Upper lobe of right lung (tissue), 1 donor: ENCODE data around the gene NCAPD3. TPM values are rescaled to one million over a fixed set of nuclear protein-coding genes. Genes with fewer than 3 reads are reported as not detected.

Experiments used
- ATAC-seq: fragments of 200-7000 bp; cut with Tn5 transposase; one replicate; pipeline ENCODE4 v1.9.1; 2020; ENCODE audit warnings: mild to moderate bottlenecking, moderate library complexity
- DNase-seq: peaks from one replicate; pipeline ENCODE4 v3.0.0-alpha.2; 2020
- H3K27ac ChIP-seq: fragments of 200-600 bp; one replicate; pipeline ENCODE4 v1.8.0; 2022
- H3K27me3 ChIP-seq: fragments of 200-600 bp; one replicate; pipeline ENCODE4 v1.8.0; 2022; ENCODE audit warnings: mild to moderate bottlenecking
- H3K36me3 ChIP-seq: fragments of 200-600 bp; one replicate; pipeline ENCODE4 v1.8.0; 2022
- H3K4me1 ChIP-seq: fragments of 200-600 bp; one replicate; pipeline ENCODE4 v1.8.0; 2022
- H3K4me3 ChIP-seq: fragments of 200-600 bp; one replicate; pipeline ENCODE4 v1.8.0; 2022; ENCODE audit warnings: mild to moderate bottlenecking
- H3K9me3 ChIP-seq: fragments of 200-600 bp; one replicate; pipeline ENCODE4 v1.8.0; 2022
- intact Hi-C: fragments of 100-400 bp; cut with DNase I; formaldehyde crosslinking; loops from one replicate; pipeline ENCODE4 v1.11.0; 2022
- total RNA-seq: library from RNA; stranded (reverse); fragmentation: NEBNext Ultra II Directional; extraction: Animal tissue kit (Norgen Biotek cat#: 25700); gene quantifications from one replicate; pipeline ENCODE4 v1.2.1, GENCODE V29; 2021
- TF ChIP-seq, protein P1 (sequence below): fragments of 200-600 bp; IDR thresholded peaks from one replicate; pipeline ENCODE4 v1.8.0; 2022; ENCODE audit warnings: antibody characterized with exemption
- donor health status: DM: no; HTN: yes; CAD: no; lungs with severe emphysema.

The NCAPD3 gene
- total RNA-seq, 1 donor from 2014 or later = 17.3 TPM

DNA sequence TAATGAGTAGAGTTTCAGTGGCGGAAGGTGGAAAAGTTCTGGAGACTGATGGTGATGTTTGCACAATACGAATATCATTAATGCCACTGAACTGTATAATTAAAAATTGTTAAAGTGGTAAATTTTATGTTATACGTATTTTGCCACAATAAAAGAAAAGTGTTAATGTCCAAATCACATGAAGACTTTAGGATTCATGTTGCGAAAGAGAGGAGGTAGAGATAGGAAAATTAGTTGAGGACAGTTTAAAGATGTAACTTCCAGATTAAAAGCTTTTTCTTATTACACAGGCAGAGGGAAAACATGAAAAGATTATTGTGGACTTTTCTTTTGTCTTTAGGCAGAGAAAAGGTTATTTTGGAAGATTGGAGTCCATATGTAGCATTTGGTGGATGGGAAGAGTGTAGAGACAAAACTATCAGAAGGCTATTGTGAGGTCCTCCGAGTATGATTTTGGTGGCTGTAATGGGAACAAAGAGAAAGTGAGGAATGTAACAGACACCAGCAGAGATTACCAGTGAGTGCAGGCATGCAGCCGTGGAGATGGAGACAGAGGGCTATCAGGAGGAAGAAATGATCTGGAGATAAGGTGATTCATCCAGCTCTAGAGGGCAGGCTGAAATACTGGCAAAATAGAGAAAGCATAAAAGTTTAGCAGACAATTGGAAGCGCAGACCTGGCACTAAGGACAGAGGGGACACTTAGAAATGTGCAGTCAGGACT, 13.2 kb upstream of the NCAPD3 start:
- H3K27me3 ChIP-seq = no peaks in the 10 kb centered on the region
- peaks cover 12% of the 10 kb centered on the region for H3K4me1 ChIP-seq
- H3K4me3 ChIP-seq = no peak overlapping the region
- no peaks in the 10 kb centered on the region for H3K9me3 ChIP-seq
- H3K36me3 ChIP-seq = peaks cover 40% of the 10 kb centered on the region
- TF ChIP-seq, protein P1, sequence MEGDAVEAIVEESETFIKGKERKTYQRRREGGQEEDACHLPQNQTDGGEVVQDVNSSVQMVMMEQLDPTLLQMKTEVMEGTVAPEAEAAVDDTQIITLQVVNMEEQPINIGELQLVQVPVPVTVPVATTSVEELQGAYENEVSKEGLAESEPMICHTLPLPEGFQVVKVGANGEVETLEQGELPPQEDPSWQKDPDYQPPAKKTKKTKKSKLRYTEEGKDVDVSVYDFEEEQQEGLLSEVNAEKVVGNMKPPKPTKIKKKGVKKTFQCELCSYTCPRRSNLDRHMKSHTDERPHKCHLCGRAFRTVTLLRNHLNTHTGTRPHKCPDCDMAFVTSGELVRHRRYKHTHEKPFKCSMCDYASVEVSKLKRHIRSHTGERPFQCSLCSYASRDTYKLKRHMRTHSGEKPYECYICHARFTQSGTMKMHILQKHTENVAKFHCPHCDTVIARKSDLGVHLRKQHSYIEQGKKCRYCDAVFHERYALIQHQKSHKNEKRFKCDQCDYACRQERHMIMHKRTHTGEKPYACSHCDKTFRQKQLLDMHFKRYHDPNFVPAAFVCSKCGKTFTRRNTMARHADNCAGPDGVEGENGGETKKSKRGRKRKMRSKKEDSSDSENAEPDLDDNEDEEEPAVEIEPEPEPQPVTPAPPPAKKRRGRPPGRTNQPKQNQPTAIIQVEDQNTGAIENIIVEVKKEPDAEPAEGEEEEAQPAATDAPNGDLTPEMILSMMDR = no peak
- intact Hi-C loops = no loop called here
- ATAC-seq (no peak), DNase-seq (no peak)
- no peak overlapping the region for H3K27ac ChIP-seq

DNA sequence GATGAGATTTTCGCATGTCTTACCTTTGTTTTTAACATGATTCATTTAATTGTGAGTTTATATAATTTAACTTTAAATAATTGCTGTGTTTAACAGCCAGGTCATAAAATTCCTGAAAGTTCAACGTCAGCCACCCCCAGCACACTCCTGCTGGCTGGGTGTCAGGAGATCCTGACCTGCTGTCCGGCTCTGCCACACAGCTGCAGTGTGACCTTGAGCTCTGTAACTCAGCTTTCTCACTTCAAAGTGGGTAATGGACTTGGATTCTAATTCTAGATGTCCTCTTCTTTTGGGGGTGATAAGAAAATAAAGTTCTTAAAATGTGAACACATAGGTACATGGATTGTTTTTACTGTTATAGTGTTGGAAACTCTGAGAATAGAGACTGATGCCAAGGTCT, 11.6 kb upstream of the NCAPD3 start:
- ATAC-seq = no peak
- Histone ChIP-seq H3K4me1 (peaks cover 24% of the 10 kb centered on the region), H3K4me3 (no peak overlapping the region), H3K27ac (no peak overlapping the region), H3K27me3 (no peaks in the 10 kb centered on the region), H3K36me3 (peaks cover 28% of the 10 kb centered on the region), H3K9me3 (no peaks in the 10 kb centered on the region)
- DNase-seq = no peak
- TF ChIP-seq, protein P1 = no peak
- intact Hi-C loops = no loop called here

DNA sequence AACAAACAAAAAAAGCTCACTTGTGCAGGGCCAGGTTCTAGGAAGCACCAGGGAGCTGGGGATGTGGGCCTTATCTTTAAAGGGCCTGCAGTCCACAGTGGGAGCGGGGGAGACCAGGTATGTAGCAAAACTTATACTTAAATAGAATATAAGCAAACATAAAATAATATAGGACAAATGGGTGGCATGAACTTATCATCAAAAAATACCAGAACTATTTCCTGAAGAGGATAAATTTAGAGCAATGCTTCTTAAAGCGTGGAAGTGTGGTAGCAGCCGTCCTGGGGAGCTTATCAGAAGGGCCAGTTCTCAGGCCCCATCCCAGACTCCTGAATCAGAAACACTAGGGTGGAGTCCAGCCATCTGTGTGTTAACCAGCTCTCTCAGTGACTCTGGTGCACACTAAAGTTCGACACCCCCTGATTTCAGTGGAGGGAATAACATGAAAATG, 10.0 kb upstream of the NCAPD3 start:
- ATAC-seq = no peak
- Histone ChIP-seq H3K27ac (no peak overlapping the region), H3K27me3 (no peaks in the 10 kb centered on the region), H3K9me3 (no peaks in the 10 kb centered on the region), H3K4me1 (peaks cover 37% of the 10 kb centered on the region), H3K36me3 (peaks cover 11% of the 10 kb centered on the region), H3K4me3 (no peak overlapping the region)
- intact Hi-C loops = no loop called here
- TF ChIP-seq, protein P1 = no peak
- DNase-seq = no peak

DNA sequence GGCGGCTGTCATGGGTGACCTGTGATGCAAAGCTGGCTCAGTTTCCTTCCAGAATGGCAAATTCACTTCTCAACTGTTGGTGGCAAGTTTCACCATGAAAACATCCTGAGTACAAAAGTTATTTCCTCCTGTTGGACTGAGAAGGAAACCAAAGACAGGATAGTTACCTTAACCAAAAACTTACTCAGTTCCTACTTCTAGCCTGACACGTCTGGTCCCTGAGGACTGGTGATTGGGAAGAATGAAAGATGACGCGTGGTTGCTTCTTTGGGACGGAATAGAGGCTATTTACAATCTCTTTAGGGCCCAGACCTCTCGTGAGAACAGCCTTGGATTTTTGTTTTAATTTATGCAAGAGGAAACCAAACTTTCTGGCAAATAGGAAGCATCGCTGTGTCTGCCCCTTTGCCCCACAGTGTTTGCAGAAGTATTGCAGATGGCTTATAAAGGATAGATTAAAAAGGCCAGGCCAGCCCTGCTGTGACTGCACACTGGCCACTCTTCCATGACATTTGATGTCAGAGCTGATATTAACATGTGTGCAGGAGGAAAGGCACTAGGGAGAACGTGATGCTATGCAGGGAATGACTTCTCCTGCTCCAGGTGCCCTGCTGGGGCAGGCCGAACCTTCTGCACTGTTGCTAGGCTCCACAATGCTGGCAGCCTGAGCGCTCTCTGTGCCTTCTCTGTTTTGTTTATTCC, 8.3 kb upstream of the NCAPD3 start:
- Histone ChIP-seq H3K9me3 (no peaks in the 10 kb centered on the region), H3K27me3 (no peaks in the 10 kb centered on the region), H3K4me1 (peaks cover 44% of the 10 kb centered on the region), H3K36me3 (peaks cover 9% of the 10 kb centered on the region), H3K27ac (peak overlapping the region; percentile 31), H3K4me3 (no peak overlapping the region)
- DNase-seq (no peak), ATAC-seq (peak; percentile 60)
- intact Hi-C loops = no loop called here
- TF ChIP-seq, protein P1 = no peak

DNA sequence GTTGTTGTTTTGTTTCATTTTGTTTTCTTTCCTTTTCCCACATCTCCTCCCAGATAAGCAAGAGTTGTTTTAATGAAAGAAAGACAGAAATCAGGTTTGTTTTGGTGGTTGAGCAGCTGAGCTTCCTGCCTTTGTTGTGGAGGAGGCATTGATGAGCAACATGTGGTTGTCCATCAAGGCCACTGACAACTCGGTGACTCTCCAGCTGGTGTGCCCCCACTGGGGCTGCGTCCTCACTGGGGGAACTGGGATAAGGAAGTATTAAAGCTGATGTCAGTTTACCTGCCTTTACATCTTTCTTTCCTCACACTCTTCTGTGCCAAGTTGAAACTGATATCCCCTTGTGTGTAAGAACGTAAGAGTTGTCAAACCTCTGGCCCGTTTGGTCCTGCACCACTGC, 6.6 kb upstream of the NCAPD3 start:
- DNase-seq (no peak), ATAC-seq (no peak)
- Histone ChIP-seq H3K4me1 (peaks cover 56% of the 10 kb centered on the region), H3K27me3 (no peaks in the 10 kb centered on the region), H3K9me3 (no peaks in the 10 kb centered on the region), H3K27ac (no peak overlapping the region), H3K36me3 (peaks cover 8% of the 10 kb centered on the region), H3K4me3 (no peak overlapping the region)
- intact Hi-C loops = no loop called here
- TF ChIP-seq, protein P1 = no peak
